GM19395 (cell line): ENCODE results near the gene NOTCH3.

Experiments used
- ATAC-seq: cut with Tn5 transposase; IDR thresholded peaks from one replicate; pipeline ENCODE4 v1.9.1; 2021; ENCODE audit warnings: mild to moderate bottlenecking, moderate library complexity; ENCODE audit not compliant: unreplicated experiment

The NOTCH3 gene

GRCh38 chr19:15200553-15201364, at the start of gene NOTCH3:
NOTCH3 (minus strand) TSS chr19:15200995; CDS start chr19:15200905, 90 bp downstream.
- ATAC-seq = no peak

- ATAC-seq = no peak
Observed at GRCh38 chr19:15250640-15250993, 49.8 kb upstream of the NOTCH3 start.

- ATAC-seq = no peak
Observed at GRCh38 chr19:15249972-15250639, 49.3 kb upstream of the NOTCH3 start.

GRCh38 chr19:15249528-15249874, 48.7 kb upstream of the NOTCH3 start:
- no peak for ATAC-seq

GRCh38 chr19:15248648-15249527, 48.1 kb upstream of the NOTCH3 start:
- no peak for ATAC-seq

GRCh38 chr19:15248106-15248505, 47.3 kb upstream of the NOTCH3 start:
- ATAC-seq = no peak

GRCh38 chr19:15247107-15248014, 46.6 kb upstream of the NOTCH3 start:
- no peak for ATAC-seq

GRCh38 chr19:15246198-15246481, 45.3 kb upstream of the NOTCH3 start:
- ATAC-seq = no peak

- ATAC-seq = no peak
Observed at GRCh38 chr19:15245370-15246197, 44.8 kb upstream of the NOTCH3 start.

- no peak for ATAC-seq
Observed at GRCh38 chr19:15244808-15245207, 44.0 kb upstream of the NOTCH3 start.

- no peak for ATAC-seq
Observed at GRCh38 chr19:15244106-15244803, 43.5 kb upstream of the NOTCH3 start.

- ATAC-seq = no peak
Observed at GRCh38 chr19:15243236-15243957, 42.6 kb upstream of the NOTCH3 start.

GRCh38 chr19:15241259-15241910, 40.6 kb upstream of the NOTCH3 start:
- no peak for ATAC-seq

GRCh38 chr19:15240515-15240914, 39.7 kb upstream of the NOTCH3 start:
- ATAC-seq = no peak

GRCh38 chr19:15239337-15239949, 38.6 kb upstream of the NOTCH3 start:
- ATAC-seq = no peak

- no peak for ATAC-seq
Observed at GRCh38 chr19:15238639-15239155, 37.9 kb upstream of the NOTCH3 start.
